HG03460 (cell line): ENCODE data around the gene KLHDC2.
"Not testable (repeated sequence)": the region's sequence is repeated elsewhere in the genome, so short reads cannot be mapped to it uniquely, and the experiment has no call there.

Experiments
- ATAC-seq: cut with Tn5 transposase; IDR thresholded peaks from one replicate; pipeline ENCODE4 v1.9.1; 2021; ENCODE audit not compliant: unreplicated experiment

The KLHDC2 gene

GRCh38 chr14:49778421-49778820 is 10.5 kb downstream of the KLHDC2 start:
- no peak for ATAC-seq

DNA sequence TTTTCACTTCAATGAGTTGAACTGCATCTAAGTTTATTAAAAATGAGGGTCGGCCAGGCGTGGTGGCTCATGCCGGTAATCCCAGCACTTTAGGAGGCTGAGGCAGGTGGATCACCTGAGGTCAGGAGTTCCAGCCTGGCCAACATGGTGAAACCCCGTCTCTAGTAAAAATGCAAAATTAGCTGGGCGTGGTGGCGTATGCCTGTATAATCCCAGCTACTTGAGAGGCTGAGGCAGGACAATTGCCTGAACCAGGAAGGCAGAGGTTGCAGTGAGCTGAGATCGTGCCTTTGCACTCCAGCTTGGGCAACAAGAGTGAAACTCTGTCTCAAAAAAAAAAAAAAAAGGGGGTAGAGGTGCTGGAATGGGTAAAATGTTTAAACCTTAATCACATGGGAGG is 13.1 kb downstream of the KLHDC2 start:
- ATAC-seq: not testable (repeated sequence)

DNA sequence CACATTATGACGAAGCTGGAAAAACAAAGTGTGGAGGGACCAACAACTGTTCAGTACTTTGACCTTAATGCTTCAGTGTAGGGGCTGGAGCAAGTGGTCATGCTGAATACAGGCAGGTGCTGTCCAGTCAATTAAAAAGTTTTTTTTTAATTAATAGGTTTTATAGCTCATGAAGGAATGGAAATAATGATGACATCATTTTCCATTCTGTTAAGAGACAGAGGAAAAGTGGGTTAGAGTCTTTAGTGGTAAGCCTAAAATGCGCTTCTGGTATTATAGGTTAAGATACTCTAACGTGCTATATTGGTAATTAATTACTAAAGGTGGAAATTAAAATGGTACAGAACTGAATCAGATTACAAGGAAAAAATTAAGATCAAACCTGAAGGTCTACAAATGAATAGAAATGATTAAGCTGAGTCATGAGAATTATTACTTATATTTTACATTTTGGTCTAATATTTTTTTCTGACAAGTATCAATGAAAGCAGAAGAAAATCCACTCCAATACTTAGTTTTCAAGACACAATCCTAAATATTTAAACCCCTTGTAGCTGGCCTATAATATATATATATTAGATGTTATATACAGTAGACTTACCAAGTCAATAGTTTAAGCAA is 15.6 kb downstream of the KLHDC2 start:
- ATAC-seq: no peak

DNA sequence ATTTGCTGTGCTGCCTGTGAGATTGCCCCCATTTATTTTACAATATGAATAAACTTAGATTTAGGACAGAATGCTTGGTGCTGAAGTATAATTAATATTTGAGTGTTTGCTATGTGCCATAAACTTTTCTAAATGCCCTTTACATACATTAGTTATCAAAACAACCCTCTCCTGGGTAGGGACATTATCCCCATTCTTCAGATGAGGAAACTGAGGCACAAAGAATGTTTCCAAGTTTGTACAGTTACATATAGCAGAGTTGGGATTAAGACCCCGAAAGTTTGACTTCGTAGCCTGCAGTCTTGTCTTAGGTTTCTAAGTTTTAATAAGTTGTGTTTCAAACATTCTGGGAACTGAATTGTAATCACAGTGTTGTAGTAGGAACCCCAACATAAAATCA is 18.4 kb downstream of the KLHDC2 start:
- ATAC-seq: no peak

GRCh38 chr14:49792618-49793017 is 24.7 kb downstream of the KLHDC2 start:
- no peak for ATAC-seq

DNA sequence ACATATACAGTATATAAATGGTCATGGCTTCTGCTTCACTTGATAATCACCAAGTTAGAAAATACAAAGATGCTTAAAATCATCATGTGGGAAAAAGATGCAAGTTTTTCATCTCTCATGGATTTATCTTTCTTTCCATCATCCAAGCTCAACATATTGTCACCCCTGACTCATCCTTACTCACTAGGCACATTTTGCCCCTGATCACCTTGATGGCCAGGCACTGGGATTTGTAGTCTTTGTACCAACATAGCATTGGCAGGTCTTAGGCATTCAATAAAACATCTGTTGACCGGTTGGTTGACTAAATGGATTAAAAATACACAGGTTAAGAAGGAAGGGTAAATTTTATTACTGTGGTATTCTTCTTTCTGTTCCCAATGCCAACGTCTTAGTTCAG is 28.1 kb downstream of the KLHDC2 start:
- no peak for ATAC-seq

GRCh38 chr14:49808780-49809179 is 40.8 kb downstream of the KLHDC2 start:
- no peak for ATAC-seq

GRCh38 chr14:49816118-49816517 is 48.2 kb downstream of the KLHDC2 start:
- not testable (repeated sequence) for ATAC-seq

- no peak for ATAC-seq
Measured at GRCh38 chr14:49816844-49817243, 48.9 kb downstream of the KLHDC2 start.

DNA sequence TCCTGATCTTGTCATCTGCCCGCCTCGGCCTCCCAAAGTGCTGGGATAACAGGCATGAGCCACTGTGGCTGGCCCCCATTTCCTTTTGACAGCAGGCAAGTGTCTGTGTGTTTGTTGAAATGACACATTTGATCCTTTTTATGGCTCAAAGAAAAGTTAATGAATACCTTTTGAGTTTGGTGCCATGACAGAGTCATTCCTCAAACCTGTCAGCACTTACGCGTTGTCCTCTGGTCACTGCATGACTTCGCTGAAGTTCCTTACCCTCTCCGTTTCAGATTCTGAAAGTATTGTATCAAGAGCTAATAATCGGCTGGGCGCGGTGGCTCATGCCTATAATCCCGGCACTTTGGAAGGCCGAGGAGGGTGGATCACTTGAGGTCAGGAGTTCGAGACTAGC is 52.2 kb downstream of the KLHDC2 start:
- no peak for ATAC-seq

DNA sequence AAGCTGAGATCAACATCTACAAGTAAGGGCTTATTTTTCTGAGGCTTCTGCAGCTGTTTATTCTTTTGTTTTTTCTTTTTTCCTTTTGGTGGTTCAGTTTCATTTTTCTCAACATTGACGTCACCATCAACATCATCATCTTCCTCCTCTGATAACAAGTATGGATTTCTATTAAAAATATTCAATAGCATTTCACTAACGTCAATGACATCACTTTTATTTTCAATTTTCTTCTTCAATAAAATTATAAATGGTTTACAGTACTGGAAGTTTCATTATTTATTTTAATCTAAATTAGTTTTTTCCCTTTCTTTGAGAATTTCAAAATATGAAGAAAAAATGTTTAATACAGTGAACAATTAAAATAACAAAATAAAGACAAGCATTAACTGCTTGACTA is 60.7 kb downstream of the KLHDC2 start:
- ATAC-seq: no peak
